Heart right ventricle (tissue), 16 donors: ENCODE results near the gene GRB10. TPM values are rescaled to one million over a fixed set of nuclear protein-coding genes. Genes with fewer than 3 reads are reported as not detected.

Experiments used
- ATAC-seq, 8 donors: fragments of 200-7000 bp; cut with Tn5 transposase; one replicate each; pipeline ENCODE4 v1.9.1; 2020; ENCODE audit warnings: mild to moderate bottlenecking in 8 of 8, moderate library complexity in 8 of 8, moderate number of reproducible peaks in 1 of 8
- DNase-seq, 2 donors: peaks; one replicate each; pipeline ENCODE4 v3.0.0-alpha.2; 2020
- H3K27ac ChIP-seq, 10 donors: fragments of 200-600 bp; sonication (generic) in 2 of 10; one replicate each; pipeline versions ENCODE4 v1.5.0 to v1.8.0; 2020 to 2022; ENCODE audit warnings: mild to moderate bottlenecking in 3 of 10
- H3K27me3 ChIP-seq, 7 donors: fragments of 200-600 bp; one replicate each; pipeline ENCODE4 v1.8.0; 2021 to 2022; ENCODE audit warnings: mild to moderate bottlenecking in 2 of 7
- H3K36me3 ChIP-seq, 9 donors: fragments of 200-600 bp; sonication (generic) in 1 of 9; one replicate each; pipeline versions ENCODE4 v1.5.0 to v1.8.0; 2020 to 2022; ENCODE audit warnings: mild to moderate bottlenecking in 2 of 9
- H3K4me1 ChIP-seq, 9 donors: fragments of 200-600 bp; sonication (generic) in 1 of 9; one replicate each; pipeline versions ENCODE4 v1.5.0 to v1.8.0; 2020 to 2022; ENCODE audit warnings: mild to moderate bottlenecking in 4 of 9
- H3K4me3 ChIP-seq, 10 donors: fragments of 200-600 bp; sonication (generic) in 2 of 10; one replicate each; pipeline versions ENCODE4 v1.5.0 to v1.8.0; 2020 to 2022; ENCODE audit warnings: mild to moderate bottlenecking in 7 of 10, moderate library complexity in 2 of 10
- H3K9me3 ChIP-seq, 11 donors: fragments of 200-600 bp in 10 of 11; sonication (generic) in 2 of 11; one replicate each; pipeline versions ENCODE4 v1.5.0 to v1.8.0; 2013 to 2022; ENCODE audit warnings: mild to moderate bottlenecking in 2 of 11, control low read depth in 1 of 11, moderate library complexity in 1 of 11
- WGBS, 2 donors: extraction: QIAGEN DNeasy Blood & Tissue Kit; methylation state at CpG; one replicate each; pipeline ENCODE4 v1.1.7; 2013; ENCODE audit warnings: inconsistent platforms in 1 of 2; 5-methylcytosine and 5-hydroxymethylcytosine counted together
- intact Hi-C, 10 donors: fragments of 100-400 bp; cut with DNase I; formaldehyde crosslinking; loops; one replicate each; pipeline versions ENCODE4 v1.11.1 to v1.14.2; 2022
- polyA plus RNA-seq, 2 donors: library from polyadenylated mRNA; stranded (reverse); fragments of 200-250 nt; gene quantifications; one replicate each; pipeline ENCODE4 v1.2.3, GENCODE V29; 2013
- total RNA-seq, 10 donors: library from RNA; stranded (reverse); fragmentation: NEBNext Ultra II Directional in 3 of 10; extraction: Animal tissue kit (Norgen Biotek cat#: 25700) in 3 of 10; gene quantifications; one replicate each; pipeline versions ENCODE4 v1.2.1 to v1.2.4, GENCODE V29; 2021 to 2023
- TF ChIP-seq, protein P1 (sequence below), 9 donors: fragments of 200-600 bp; sonication (generic) in 2 of 9; IDR thresholded peaks; one replicate each; pipeline versions ENCODE4 v1.5.0 to v1.8.0; 2021 to 2022; ENCODE audit warnings: antibody characterized with exemption in 9 of 9, mild to moderate bottlenecking in 5 of 9, moderate library complexity in 1 of 9
- donor health status: Arrhythmogenic right ventricular cardiomyopathy.
- donor health status: ischemic (EF 13 %, LVEDD 7.1; RV severe dilation, severe dysfunction).
- donor health status: healthy with polysubstance abuse.
- donor health status: DM: no; HTN: yes; CAD: no.
- donor health status: DM: no; HTN: no; CAD: no.
- donor health status: ischemic (EF 25% LVEDD 6.9; RV normal size, moderate dysfunction).
- donor health status: ischemic (EF 25% LVEDD 5.7; RV mildly dilated, moderate dysfunction).
- donor health status: healthy.
- donor health status: DM: yes; HTN: yes; CAD: no.
- donor health status: Ischemic cardiomyopathy.
- donor health status: ischemic (EF 35%, LVEDD 5.7; RV mildly dilated, moderate dysfunction).
- donor health status: nonischemic (EF 11% LVEDD 7.7; RV severe dilation, severe dysfunction).
- donor health status: DM: yes; HTN: yes; CAD: no.
- donor health status: PGD.
- donor health status: ischemic (EF 29% LVEDD 5.4; RV normal size, mild dysfunction).
- donor health status: nonischemic (EF 23%, LVEDD 6.1; RV moderate dilation, normal function).

The GRB10 gene
- total and polyA plus RNA-seq, 12 donors = 13.2 to 48.7 (median 29.6) TPM

DNA sequence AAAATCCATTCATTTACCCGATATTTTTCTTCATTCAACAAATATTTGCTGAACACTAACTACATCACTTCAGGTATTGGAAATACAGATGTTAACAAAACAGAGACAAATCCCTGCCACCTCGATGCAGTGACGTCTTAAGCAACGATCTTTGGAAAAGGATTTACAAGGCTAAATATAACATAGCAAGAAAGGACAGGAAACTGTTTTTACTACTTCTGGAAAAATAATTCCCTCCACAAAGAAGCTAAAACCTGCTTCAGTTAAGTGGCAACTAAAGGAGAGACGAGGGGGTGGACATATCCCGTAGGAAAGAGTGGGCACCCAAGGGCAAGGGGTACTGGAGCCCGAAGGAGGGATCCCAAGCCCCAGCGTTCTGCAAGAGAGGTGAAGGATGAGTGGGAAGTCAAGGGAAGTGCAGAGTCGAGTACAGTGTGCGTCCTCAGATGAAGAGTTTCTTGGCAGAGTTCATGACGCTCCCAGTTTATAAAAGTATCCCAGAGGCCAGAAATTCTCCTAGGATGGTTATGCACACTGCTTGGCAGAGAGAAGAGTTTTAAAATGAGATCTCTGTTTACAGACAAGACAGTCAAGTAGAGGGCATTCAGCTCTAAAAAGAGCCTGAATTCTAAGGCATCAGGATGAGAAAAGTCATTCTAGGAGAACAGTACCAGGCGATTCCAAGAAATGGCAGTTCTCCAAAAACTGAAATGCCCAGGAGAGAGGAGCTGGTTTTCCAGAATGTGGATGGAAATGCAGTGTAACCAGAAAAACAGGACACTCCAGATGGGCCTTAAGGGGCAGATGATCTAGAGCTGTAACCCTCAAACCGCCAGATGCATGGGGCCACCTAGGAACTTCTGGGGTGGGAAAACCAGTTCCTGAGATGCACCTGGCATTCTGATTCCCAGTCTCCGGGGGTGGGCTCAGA is 97.3 kb downstream of the GRB10 start:
- DNase-seq = no peak
- TF ChIP-seq, protein P1, sequence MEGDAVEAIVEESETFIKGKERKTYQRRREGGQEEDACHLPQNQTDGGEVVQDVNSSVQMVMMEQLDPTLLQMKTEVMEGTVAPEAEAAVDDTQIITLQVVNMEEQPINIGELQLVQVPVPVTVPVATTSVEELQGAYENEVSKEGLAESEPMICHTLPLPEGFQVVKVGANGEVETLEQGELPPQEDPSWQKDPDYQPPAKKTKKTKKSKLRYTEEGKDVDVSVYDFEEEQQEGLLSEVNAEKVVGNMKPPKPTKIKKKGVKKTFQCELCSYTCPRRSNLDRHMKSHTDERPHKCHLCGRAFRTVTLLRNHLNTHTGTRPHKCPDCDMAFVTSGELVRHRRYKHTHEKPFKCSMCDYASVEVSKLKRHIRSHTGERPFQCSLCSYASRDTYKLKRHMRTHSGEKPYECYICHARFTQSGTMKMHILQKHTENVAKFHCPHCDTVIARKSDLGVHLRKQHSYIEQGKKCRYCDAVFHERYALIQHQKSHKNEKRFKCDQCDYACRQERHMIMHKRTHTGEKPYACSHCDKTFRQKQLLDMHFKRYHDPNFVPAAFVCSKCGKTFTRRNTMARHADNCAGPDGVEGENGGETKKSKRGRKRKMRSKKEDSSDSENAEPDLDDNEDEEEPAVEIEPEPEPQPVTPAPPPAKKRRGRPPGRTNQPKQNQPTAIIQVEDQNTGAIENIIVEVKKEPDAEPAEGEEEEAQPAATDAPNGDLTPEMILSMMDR (IDR thresholded peaks at IDR 0.05) = no peak
- H3K4me3 ChIP-seq = no peak overlapping the region
- peaks cover 0 to 33% (median 0%) of the 10 kb centered on the region in 9 donors for H3K36me3 ChIP-seq
- peak overlapping the region; percentile 3 to 72 (median 46) for H3K27ac ChIP-seq
- intact Hi-C loops = loop anchor here in 4 of 10 donors (5.0 to 10.0 kb wide), 4 partner anchors 379 to 469 kb away; no protein-coding TSS in a partner anchor
- peak in 7 of 8 donors; percentile 40 to 65 (median 56) for ATAC-seq
- H3K4me1 ChIP-seq = peaks cover 7 to 75% (median 56%) of the 10 kb centered on the region in 9 donors
- no peaks in the 10 kb centered on the region for H3K27me3 ChIP-seq
- 39 to 48% methylated on average over 14 of the region's 14 CpGs for WGBS, 2 donors
- H3K9me3 ChIP-seq = no peaks in the 10 kb centered on the region

DNA sequence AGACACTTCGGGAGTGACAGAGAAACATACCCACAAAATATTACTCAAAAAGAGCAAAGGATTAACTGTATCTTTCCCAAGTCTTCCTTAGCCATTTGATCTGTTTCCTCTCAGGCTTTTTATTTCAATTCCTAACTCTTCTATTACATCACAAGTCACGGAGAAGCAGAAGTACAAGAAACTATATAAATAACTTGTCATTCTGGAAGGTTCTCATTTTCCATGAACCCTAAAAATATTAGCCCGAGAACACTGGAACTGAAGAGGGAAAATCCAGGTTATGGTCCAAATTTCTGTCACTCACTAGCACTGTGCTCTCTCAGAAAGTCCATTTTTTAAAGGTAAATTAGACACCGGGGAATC is 98.0 kb downstream of the GRB10 start:
- Histone ChIP-seq H3K4me3 (no peak overlapping the region), H3K9me3 (no peaks in the 10 kb centered on the region), H3K36me3 (peaks cover 0 to 28% (median 0%) of the 10 kb centered on the region in 9 donors), H3K27ac (peak overlapping the region in 7 of 10 donors; percentile 38 to 72 (median 55)), H3K4me1 (peaks cover 7 to 82% (median 56%) of the 10 kb centered on the region in 9 donors), H3K27me3 (no peaks in the 10 kb centered on the region)
- 50 to 65% methylated on average over 4 of the region's 4 CpGs for WGBS, 2 donors
- ATAC-seq = no peak
- no peak for DNase-seq
- intact Hi-C loops = loop anchor here in 5 of 10 donors (5.0 to 10.0 kb wide), 7 partner anchors 42 to 470 kb away; no protein-coding TSS in a partner anchor
- TF ChIP-seq, protein P1 (IDR thresholded peaks at IDR 0.05) = no peak

DNA sequence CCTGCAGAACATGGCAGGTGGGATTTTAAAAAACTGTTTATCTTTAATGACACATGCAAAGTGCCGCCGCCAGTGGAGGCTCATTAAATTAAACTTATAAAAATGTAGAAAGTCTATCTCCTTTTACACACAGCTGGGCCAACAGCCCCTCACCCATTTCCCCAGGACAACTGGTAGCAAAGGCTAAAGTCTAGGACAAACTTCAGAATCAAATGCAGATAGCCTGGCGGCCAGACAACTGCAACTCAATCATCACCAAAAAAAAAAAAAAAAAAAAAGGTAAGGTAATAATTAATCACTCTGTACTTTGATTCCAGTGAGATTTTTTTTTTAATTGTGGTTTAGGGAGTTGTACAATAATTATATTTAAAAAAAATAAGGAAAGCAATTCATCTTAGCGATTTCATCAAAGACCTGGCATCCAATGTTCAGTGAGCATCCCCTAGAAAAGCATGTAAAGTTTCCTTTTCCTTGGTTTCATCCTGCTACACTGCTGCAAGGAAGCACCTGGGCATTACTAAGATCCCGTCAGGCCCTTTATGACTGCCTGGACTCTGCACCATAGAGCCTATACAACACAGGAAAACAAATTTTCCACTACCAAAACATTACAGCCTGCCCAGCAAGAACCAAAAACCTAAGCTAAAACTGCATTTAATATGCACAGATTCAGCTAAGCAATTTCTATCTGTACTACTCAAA is 98.5 kb downstream of the GRB10 start:
- DNase-seq (no peak), ATAC-seq (peak in 3 of 8 donors; percentile 31 to 44 (median 38))
- H3K27me3 ChIP-seq = no peaks in the 10 kb centered on the region
- TF ChIP-seq, protein P1 (IDR thresholded peaks at IDR 0.05) = no peak
- peaks cover 0 to 23% (median 0%) of the 10 kb centered on the region in 9 donors for H3K36me3 ChIP-seq
- H3K4me3 ChIP-seq = no peak overlapping the region
- no peaks in the 10 kb centered on the region for H3K9me3 ChIP-seq
- peak overlapping the region in 4 of 10 donors; percentile 38 to 72 (median 62) for H3K27ac ChIP-seq
- intact Hi-C loops = loop anchor here in 5 of 10 donors (5.0 to 10.0 kb wide), 6 partner anchors 42 to 471 kb away; no protein-coding TSS in a partner anchor
- H3K4me1 ChIP-seq = peaks cover 7 to 87% (median 56%) of the 10 kb centered on the region in 9 donors
- WGBS, 2 donors = 83 to 86% methylated on average over 5 of the region's 5 CpGs

DNA sequence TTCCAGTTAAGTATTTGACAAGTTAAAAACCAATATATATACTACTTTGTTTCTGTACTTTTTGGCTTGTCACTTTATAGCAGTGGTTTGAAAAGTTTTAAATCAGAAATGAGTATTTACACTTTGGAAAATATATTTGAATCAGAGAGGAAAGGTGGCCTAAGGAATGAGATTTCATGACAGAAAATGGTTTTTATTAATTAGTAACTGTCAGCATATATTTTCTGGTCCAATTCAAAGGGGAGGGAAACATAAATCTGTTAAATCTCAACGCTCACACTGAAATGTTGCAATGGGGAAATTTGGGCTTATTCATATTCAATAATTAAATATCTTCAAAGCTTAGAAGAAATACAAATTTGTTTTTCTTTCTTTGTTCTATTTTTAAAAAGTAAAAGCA is 100.1 kb downstream of the GRB10 start:
- TF ChIP-seq, protein P1 (IDR thresholded peaks at IDR 0.05) = no peak
- intact Hi-C loops = loop anchor here in 5 of 10 donors (5.0 to 10.0 kb wide), 6 partner anchors 40 to 472 kb away; no protein-coding TSS in a partner anchor
- H3K9me3 ChIP-seq = no peaks in the 10 kb centered on the region
- peaks cover 7 to 88% (median 45%) of the 10 kb centered on the region in 9 donors for H3K4me1 ChIP-seq
- peaks cover 0 to 14% (median 0%) of the 10 kb centered on the region in 9 donors for H3K36me3 ChIP-seq
- ATAC-seq (no peak), DNase-seq (no peak)
- H3K27ac ChIP-seq = no peak overlapping the region
- H3K27me3 ChIP-seq = no peaks in the 10 kb centered on the region
- no peak overlapping the region for H3K4me3 ChIP-seq
- WGBS, 2 donors = 95 to 98% methylated on average over 1 of the region's 1 CpG
